WTC11 (cell line): ENCODE results near the gene TIMM9.

Experiments used
- CTCF ChIP-seq: fragments of 200-600 bp; IDR thresholded peaks from 2 replicates; pipeline ENCODE4 v1.8.0; 2022; ENCODE audit warnings: antibody characterized with exemption
- ELF4 ChIP-seq: sonication (generic); formaldehyde crosslinking; IDR thresholded peaks from 2 replicates; pipeline ENCODE4 v1.8.1; 2022; ENCODE audit warnings: low read depth, mild to moderate bottlenecking, moderate library complexity, missing genetic modification reagents
- ESRRA ChIP-seq: sonication (generic); formaldehyde crosslinking; IDR thresholded peaks from 2 replicates; pipeline ENCODE4 v1.8.1; 2022; ENCODE audit warnings: mild to moderate bottlenecking, missing genetic modification reagents, borderline replicate concordance
- FOXP1 ChIP-seq: sonication (generic); formaldehyde crosslinking; IDR thresholded peaks from 2 replicates; pipeline ENCODE4 v1.8.0; 2022; ENCODE audit warnings: missing genetic modification reagents, mild to moderate bottlenecking, moderate library complexity, borderline replicate concordance
- GRHL2 ChIP-seq: fragments of 250-450 bp; sonication (Bioruptor Pico); IDR thresholded peaks from 2 replicates; pipeline ENCODE4 v1.8.0; 2022; ENCODE audit warnings: mild to moderate bottlenecking, moderate library complexity; ENCODE audit not compliant: insufficient replicate concordance, severe bottlenecking
- MAX ChIP-seq: sonication (generic); formaldehyde crosslinking; IDR thresholded peaks from 2 replicates; pipeline ENCODE4 v1.8.0; 2022; ENCODE audit warnings: mild to moderate bottlenecking, missing genetic modification reagents
- SOX15 ChIP-seq: fragments of 250-450 bp; sonication (Bioruptor Pico); IDR thresholded peaks from 2 replicates; pipeline ENCODE4 v1.9.0; 2021; ENCODE audit warnings: mild to moderate bottlenecking
- ZNF423 ChIP-seq: fragments of 250-450 bp; sonication (Bioruptor Pico); IDR thresholded peaks from 2 replicates; pipeline ENCODE4 v2.1.2; 2022; ENCODE audit warnings: mild to moderate bottlenecking, moderate library complexity
- TF ChIP-seq, protein P1 (sequence below): sonication (generic); formaldehyde crosslinking; IDR thresholded peaks from 2 replicates; pipeline ENCODE4 v1.8.1; 2023; ENCODE audit warnings: mild to moderate bottlenecking, missing genetic modification reagents

- TF ChIP-seq ESRRA (CRISPR knock-in tag) (no peak), ZNF423 (CRISPR knock-in tag) (no peak), SOX15 (CRISPR knock-in tag) (no peak), CTCF (no peak), GRHL2 (CRISPR knock-in tag) (no peak), ELF4 (CRISPR knock-in tag) (no peak), FOXP1 (CRISPR knock-in tag) (no peak), MAX (no peak)
- TF ChIP-seq, protein P1, sequence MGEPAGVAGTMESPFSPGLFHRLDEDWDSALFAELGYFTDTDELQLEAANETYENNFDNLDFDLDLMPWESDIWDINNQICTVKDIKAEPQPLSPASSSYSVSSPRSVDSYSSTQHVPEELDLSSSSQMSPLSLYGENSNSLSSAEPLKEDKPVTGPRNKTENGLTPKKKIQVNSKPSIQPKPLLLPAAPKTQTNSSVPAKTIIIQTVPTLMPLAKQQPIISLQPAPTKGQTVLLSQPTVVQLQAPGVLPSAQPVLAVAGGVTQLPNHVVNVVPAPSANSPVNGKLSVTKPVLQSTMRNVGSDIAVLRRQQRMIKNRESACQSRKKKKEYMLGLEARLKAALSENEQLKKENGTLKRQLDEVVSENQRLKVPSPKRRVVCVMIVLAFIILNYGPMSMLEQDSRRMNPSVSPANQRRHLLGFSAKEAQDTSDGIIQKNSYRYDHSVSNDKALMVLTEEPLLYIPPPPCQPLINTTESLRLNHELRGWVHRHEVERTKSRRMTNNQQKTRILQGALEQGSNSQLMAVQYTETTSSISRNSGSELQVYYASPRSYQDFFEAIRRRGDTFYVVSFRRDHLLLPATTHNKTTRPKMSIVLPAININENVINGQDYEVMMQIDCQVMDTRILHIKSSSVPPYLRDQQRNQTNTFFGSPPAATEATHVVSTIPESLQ: no peak
Observed at GRCh38 chr14:58439476-58439875, 12.1 kb upstream of the TIMM9 start.
